ENCODE measurements around the gene SHOC2.

GRCh38 chr10:110972231-110973134 lies 53.1 kb downstream of the SHOC2 start:
- TF ChIP-seq ZBTB7A (IDR thresholded peaks at IDR 0.05; ENCODE audit: low read depth), result no peak
- TF ChIP-seq TCF12 (IDR thresholded peaks at IDR 0.05; ENCODE audit: low read depth), result no peak
- no peak for TF ChIP-seq EP300 (IDR thresholded peaks at IDR 0.05; ENCODE audit: borderline replicate concordance)
- no peak for TF ChIP-seq YY1 (IDR thresholded peaks at IDR 0.05; ENCODE audit: low read depth)
- TF ChIP-seq CEBPB (IDR thresholded peaks at IDR 0.05), result no peak
- TF ChIP-seq FOXM1 (IDR thresholded peaks at IDR 0.05; ENCODE audit: borderline replicate concordance, low read depth), result no peak
- no peak for TF ChIP-seq REST (IDR thresholded peaks at IDR 0.05; ENCODE audit: low read depth)
- no peak for TF ChIP-seq RAD21 (IDR thresholded peaks at IDR 0.05; ENCODE audit: low read depth)
- TF ChIP-seq TAF1 (IDR thresholded peaks at IDR 0.05; ENCODE audit: low read depth), result no peak
- TF ChIP-seq TEAD4 (IDR thresholded peaks at IDR 0.05), result no peak
- no peak for TF ChIP-seq MAX (IDR thresholded peaks at IDR 0.05)
- TF ChIP-seq NFIC (IDR thresholded peaks at IDR 0.05), result no peak
- TF ChIP-seq EGR1 (IDR thresholded peaks at IDR 0.05), result no peak
- TF ChIP-seq USF1 (IDR thresholded peaks at IDR 0.05), result no peak

Data from Ishikawa (cell line).